Kidney (tissue), 14 donors: ENCODE results near the gene SORCS2. TPM values are rescaled to one million over a fixed set of nuclear protein-coding genes. Genes with fewer than 3 reads are reported as not detected.

Experiments used
- DNase-seq, 5 donors: peaks; one replicate each; pipeline ENCODE4 v3.0.0-alpha.2; 2013 to 2020
- FAIRE-seq: peaks from 2 replicates; lab custom pipeline; 2012; peaks lifted over from hg19 to GRCh38; lab: Jason Lieb, UNC
- H3K27ac ChIP-seq, 2 donors: one replicate each; pipeline ENCODE4 v1.7.0; 2013; ENCODE audit warnings: low read depth in 2 of 2, low read length in 2 of 2, inconsistent platforms in 1 of 2
- H3K27me3 ChIP-seq: one replicate; pipeline ENCODE4 v1.7.1; 2013; ENCODE audit warnings: low read length, inconsistent platforms; ENCODE audit not compliant: control insufficient read depth, insufficient read depth
- H3K36me3 ChIP-seq, 3 donors: one replicate each; pipeline versions ENCODE4 v1.7.0 to v1.7.1; 2013; ENCODE audit warnings: low read length in 3 of 3, control low read depth in 1 of 3, inconsistent platforms in 1 of 3; ENCODE audit not compliant: insufficient read depth in 3 of 3, control insufficient read depth in 2 of 3
- H3K4me1 ChIP-seq, 3 donors: one replicate each; pipeline versions ENCODE4 v1.7.0 to v1.7.1; 2013; ENCODE audit warnings: low read length in 3 of 3, inconsistent platforms in 1 of 3, low read depth in 1 of 3; ENCODE audit not compliant: control insufficient read depth in 2 of 3, insufficient read depth in 2 of 3
- H3K4me3 ChIP-seq, 3 donors: one replicate each; pipeline versions ENCODE4 v1.7.0 to v1.8.1; 2013; ENCODE audit warnings: low read length in 3 of 3, control low read depth in 1 of 3, inconsistent platforms in 1 of 3
- H3K9ac ChIP-seq, 3 donors: one replicate each; pipeline versions ENCODE4 v1.7.0 to v1.7.1; 2013; ENCODE audit warnings: low read length in 3 of 3, control low read depth in 1 of 3, inconsistent platforms in 1 of 3
- H3K9me3 ChIP-seq, 3 donors: one replicate each; pipeline versions ENCODE4 v1.7.0 to v1.7.1; 2013; ENCODE audit warnings: low read length in 3 of 3, control low read depth in 1 of 3, inconsistent platforms in 1 of 3; ENCODE audit not compliant: control insufficient read depth in 2 of 3, insufficient read depth in 1 of 3
- CTCF ChIP-seq: IDR thresholded peaks from 3 replicates; pipeline ENCODE4 v1.5.1; 2012; ENCODE audit warnings: mild to moderate bottlenecking, moderate library complexity, borderline replicate concordance; ENCODE audit not compliant: insufficient read depth; ENCODE audit errors: extremely low read depth
- intact Hi-C: fragments of 100-400 bp; cut with DNase I; formaldehyde crosslinking; loops from one replicate; pipeline ENCODE4 v1.11.1; 2022
- polyA plus RNA-seq: library from polyadenylated mRNA; stranded (reverse); fragments of 350-450 nt; fragmentation: Illumina TruSeq; extraction: RNeasy Lipid Tissue Mini Kit (QIAGEN cat#74804); gene quantifications from one replicate; pipeline ENCODE4 v1.2.3, GENCODE V29; 2014; ENCODE audit warnings: low read depth, low replicate concordance; ENCODE audit not compliant: insufficient read depth
- total RNA-seq: library from RNA; stranded (reverse); fragmentation: NEBNext Ultra II Directional; extraction: Animal tissue kit (Norgen Biotek cat#: 25700); gene quantifications from one replicate; pipeline ENCODE4 v1.2.1, GENCODE V29; 2021
- donor health status: control.
- donor health status: control.
- donor health status: control.
- donor health status: control.
- donor health status: control.
- donor health status: DM: yes; HTN: yes; CAD: no.
- donor health status: Normal renal cell carcinoma (clear cell type).

The SORCS2 gene
- total and polyA plus RNA-seq, 2 donors from 2014 or later, result 6.1 to 9.1 TPM

GRCh38 chr4:7311205-7311604 lies 118.9 kb downstream of the SORCS2 start:
- intact Hi-C loops, result no loop called here
- Histone ChIP-seq H3K27ac (no peak overlapping the region), H3K4me1 (no peaks in the 10 kb centered on the region), H3K9me3 (no peaks in the 10 kb centered on the region), H3K27me3 (no peaks in the 10 kb centered on the region), H3K4me3 (no peak overlapping the region), H3K9ac (no peak overlapping the region), H3K36me3 (no peaks in the 10 kb centered on the region)
- FAIRE-seq, result no peak
- no peak for DNase-seq
- TF ChIP-seq CTCF, result no peak

- no peaks in the 10 kb centered on the region for H3K27me3 ChIP-seq
- H3K9me3 ChIP-seq, result no peaks in the 10 kb centered on the region
- no peak overlapping the region for H3K9ac ChIP-seq
- no peak overlapping the region for H3K4me3 ChIP-seq
- DNase-seq (peak in 1 of 5 donors; percentile 37), FAIRE-seq (no peak)
- TF ChIP-seq CTCF, result no peak
- no peaks in the 10 kb centered on the region for H3K4me1 ChIP-seq
- H3K27ac ChIP-seq, result no peak overlapping the region
- H3K36me3 ChIP-seq, result no peaks in the 10 kb centered on the region
- intact Hi-C loops, result no loop called here
Observed at GRCh38 chr4:7312691-7313090, 120.4 kb downstream of the SORCS2 start.

- TF ChIP-seq CTCF, result no peak
- no peak overlapping the region for H3K27ac ChIP-seq
- DNase-seq, result peak in 3 of 5 donors; percentile 45 to 86 (median 62)
Observed at GRCh38 chr4:7313347-7313811, 121.0 kb downstream of the SORCS2 start.

GRCh38 chr4:7313991-7314390 lies 121.7 kb downstream of the SORCS2 start:
- TF ChIP-seq CTCF, result no peak
- H3K9ac ChIP-seq, result no peak overlapping the region
- intact Hi-C loops, result no loop called here
- no peak overlapping the region for H3K27ac ChIP-seq
- no peak overlapping the region for H3K4me3 ChIP-seq
- H3K9me3 ChIP-seq, result peaks cover 0 to 5% (median 0%) of the 10 kb centered on the region in 3 donors
- no peaks in the 10 kb centered on the region for H3K36me3 ChIP-seq
- H3K27me3 ChIP-seq, result no peaks in the 10 kb centered on the region
- FAIRE-seq (no peak), DNase-seq (peak in 1 of 5 donors; percentile 56)
- no peaks in the 10 kb centered on the region for H3K4me1 ChIP-seq

More at GRCh38 chr4:7313347-7313811, 121.0 kb downstream of the SORCS2 start:
- Histone ChIP-seq H3K27me3 (no peaks in the 10 kb centered on the region), H3K9ac (no peak overlapping the region), H3K4me1 (no peaks in the 10 kb centered on the region), H3K9me3 (peaks cover 0 to 4% (median 0%) of the 10 kb centered on the region in 3 donors), H3K36me3 (no peaks in the 10 kb centered on the region), H3K4me3 (no peak overlapping the region)
- intact Hi-C loops, result no loop called here
- no peak for FAIRE-seq
